Non-pigmented ciliary epithelial cell (primary cell): ENCODE results near the gene ZG16.
"Not testable (repeated sequence)": the region's sequence is repeated elsewhere in the genome, so short reads cannot be mapped to it uniquely, and the experiment has no call there.

Experiments used
- DNase-seq: peaks from one replicate; pipeline ENCODE4 v3.0.0-alpha.2; 2010; ENCODE audit warnings: low read depth

The ZG16 gene

GRCh38 chr16:29787155-29787554 is 9.1 kb downstream of the ZG16 start:
- not testable (repeated sequence) for DNase-seq

GRCh38 chr16:29789775-29790182 is 11.7 kb downstream of the ZG16 start:
- no peak for DNase-seq

- DNase-seq = peak; percentile 90
Observed at GRCh38 chr16:29790183-29790948, 12.3 kb downstream of the ZG16 start, which contains the start of gene KIF22. Gene KIF22 (plus strand): TSS chr16:29790751. CDS start chr16:29790760, 9 bp downstream.

- DNase-seq = no peak
Observed at GRCh38 chr16:29790949-29791844, 13.1 kb downstream of the ZG16 start.

GRCh38 chr16:29791845-29792807 is 14.1 kb downstream of the ZG16 start:
- DNase-seq = no peak

GRCh38 chr16:29793153-29793552 is 15.1 kb downstream of the ZG16 start:
- not testable (repeated sequence) for DNase-seq

GRCh38 chr16:29794231-29794710 is 16.2 kb downstream of the ZG16 start:
- no peak for DNase-seq

- no peak for DNase-seq
Observed at GRCh38 chr16:29802416-29802935, 24.4 kb downstream of the ZG16 start.

- DNase-seq = no peak
Observed at GRCh38 chr16:29804020-29804419, 26.0 kb downstream of the ZG16 start.

- DNase-seq = no peak
Observed at GRCh38 chr16:29804455-29805231, 26.6 kb downstream of the ZG16 start.

GRCh38 chr16:29805232-29806098 is 27.4 kb downstream of the ZG16 start:
- DNase-seq = peak; percentile 81

- no peak for DNase-seq
Observed at GRCh38 chr16:29806099-29806579, 28.1 kb downstream of the ZG16 start, which contains the start of gene MAZ. Gene MAZ (plus strand): TSS chr16:29806529. CDS start chr16:29806702, 173 bp downstream.

GRCh38 chr16:29806641-29807425 is 28.8 kb downstream of the ZG16 start:
- DNase-seq = no peak

- DNase-seq = peak; percentile 67
Observed at GRCh38 chr16:29807426-29808218, 29.6 kb downstream of the ZG16 start.

GRCh38 chr16:29808219-29808900 is 30.3 kb downstream of the ZG16 start:
- no peak for DNase-seq

- no peak for DNase-seq
Observed at GRCh38 chr16:29809031-29809747, 31.1 kb downstream of the ZG16 start.
